ENCODE results near the gene ZNF648.
"Not testable (repeated sequence)": the region's sequence is repeated elsewhere in the genome, so short reads cannot be mapped to it uniquely, and the experiment has no call there.

The ZNF648 gene

DNA sequence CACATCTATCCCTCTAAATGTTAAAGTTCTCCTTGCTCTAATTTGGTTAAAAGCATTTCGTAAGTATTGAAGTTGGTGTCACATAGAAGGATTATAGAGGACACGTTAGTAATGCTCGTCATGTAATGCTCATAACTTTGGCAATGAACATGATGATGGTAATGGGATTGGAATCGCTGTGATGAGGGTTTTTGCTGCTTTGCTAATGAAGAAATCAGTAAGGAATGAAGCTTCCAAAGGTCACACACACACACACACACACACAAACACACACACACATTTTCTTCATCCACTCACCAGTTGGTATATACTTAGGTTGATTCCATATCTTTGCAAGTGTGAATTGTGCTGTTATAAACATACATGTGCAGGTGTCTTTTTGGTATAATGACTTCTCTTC lies 36.8 kb upstream of the ZNF648 start:
- H3K4me3 ChIP-seq (ENCODE audit: low read length) = no peak overlapping the region
- DNase-seq (ENCODE audit: low read depth) = no peak
- TF ChIP-seq, protein P1, sequence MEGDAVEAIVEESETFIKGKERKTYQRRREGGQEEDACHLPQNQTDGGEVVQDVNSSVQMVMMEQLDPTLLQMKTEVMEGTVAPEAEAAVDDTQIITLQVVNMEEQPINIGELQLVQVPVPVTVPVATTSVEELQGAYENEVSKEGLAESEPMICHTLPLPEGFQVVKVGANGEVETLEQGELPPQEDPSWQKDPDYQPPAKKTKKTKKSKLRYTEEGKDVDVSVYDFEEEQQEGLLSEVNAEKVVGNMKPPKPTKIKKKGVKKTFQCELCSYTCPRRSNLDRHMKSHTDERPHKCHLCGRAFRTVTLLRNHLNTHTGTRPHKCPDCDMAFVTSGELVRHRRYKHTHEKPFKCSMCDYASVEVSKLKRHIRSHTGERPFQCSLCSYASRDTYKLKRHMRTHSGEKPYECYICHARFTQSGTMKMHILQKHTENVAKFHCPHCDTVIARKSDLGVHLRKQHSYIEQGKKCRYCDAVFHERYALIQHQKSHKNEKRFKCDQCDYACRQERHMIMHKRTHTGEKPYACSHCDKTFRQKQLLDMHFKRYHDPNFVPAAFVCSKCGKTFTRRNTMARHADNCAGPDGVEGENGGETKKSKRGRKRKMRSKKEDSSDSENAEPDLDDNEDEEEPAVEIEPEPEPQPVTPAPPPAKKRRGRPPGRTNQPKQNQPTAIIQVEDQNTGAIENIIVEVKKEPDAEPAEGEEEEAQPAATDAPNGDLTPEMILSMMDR (IDR thresholded peaks at IDR 0.05; ENCODE audit: insufficient read depth, low read depth, low read length, missing control alignments) = no peak

DNA sequence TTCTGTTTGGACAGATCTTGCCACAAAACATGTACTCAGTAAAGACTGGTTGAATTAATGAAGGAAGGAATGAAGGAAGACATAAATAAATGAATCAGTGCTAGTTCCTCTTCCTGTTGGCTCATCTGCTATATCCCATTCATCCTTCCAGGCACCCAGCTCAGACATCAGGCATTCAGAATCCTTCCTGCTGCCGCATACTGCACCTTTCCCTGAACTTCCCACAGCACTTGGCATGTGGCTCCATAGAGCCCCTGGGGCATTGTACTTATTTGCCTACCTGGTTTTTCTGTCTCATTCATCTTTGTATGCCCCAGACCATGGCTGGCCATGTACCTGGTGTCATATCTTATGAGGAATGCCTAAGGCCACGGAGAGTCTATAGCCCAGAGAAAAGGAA lies 34.4 kb upstream of the ZNF648 start:
- no peak overlapping the region for H3K4me3 ChIP-seq (ENCODE audit: low read length)
- TF ChIP-seq, protein P1 (IDR thresholded peaks at IDR 0.05; ENCODE audit: insufficient read depth, low read depth, low read length, missing control alignments) = no peak
- DNase-seq (ENCODE audit: low read depth) = peak; percentile 80

DNA sequence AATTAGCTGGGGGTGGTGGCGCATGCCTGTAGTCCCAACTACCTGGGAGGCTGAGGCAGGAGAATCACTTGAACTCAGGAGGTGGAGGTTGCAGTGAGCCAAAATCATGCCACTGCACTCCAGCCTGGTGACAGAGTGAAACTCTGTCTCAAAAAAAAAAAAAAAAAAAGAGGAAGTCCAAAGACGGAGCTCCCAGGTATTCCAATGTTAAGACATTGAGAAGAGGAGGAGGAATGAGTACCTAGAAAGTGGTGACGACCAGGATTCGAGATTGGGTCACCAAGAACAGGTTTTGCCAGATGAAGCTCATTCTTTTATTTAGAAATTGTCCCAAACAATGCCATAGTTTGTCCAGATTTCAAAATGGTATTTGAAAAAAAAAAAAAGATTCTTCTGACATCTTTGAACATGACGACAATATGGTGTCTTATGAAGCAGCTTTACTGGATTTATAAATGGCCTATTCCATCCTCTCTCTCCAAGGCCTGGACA lies 33.0 kb upstream of the ZNF648 start:
- H3K4me3 ChIP-seq (ENCODE audit: low read length); DNase-seq (ENCODE audit: low read depth): not testable (repeated sequence)

DNA sequence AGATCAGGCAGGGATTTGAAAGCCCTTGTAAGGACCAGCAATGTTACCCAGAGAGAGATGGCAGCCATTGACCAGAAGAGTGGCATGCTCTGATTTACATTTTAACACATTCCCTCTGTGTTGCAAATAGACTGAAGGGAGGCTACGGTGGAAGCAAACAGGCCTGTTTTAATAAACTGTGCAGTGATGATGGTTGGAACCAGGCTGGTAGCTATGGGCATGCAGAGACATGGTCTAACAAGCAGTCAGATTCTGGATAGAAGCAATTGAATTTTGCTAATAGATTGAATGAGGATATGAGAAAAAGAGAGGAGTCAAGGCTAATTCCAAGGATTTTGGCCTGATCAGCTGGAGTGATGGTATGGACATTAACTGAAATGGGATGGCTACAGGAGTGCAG lies 32.3 kb upstream of the ZNF648 start:
- TF ChIP-seq, protein P1 (IDR thresholded peaks at IDR 0.05; ENCODE audit: insufficient read depth, low read depth, low read length, missing control alignments) = no peak
- no peak overlapping the region for H3K4me3 ChIP-seq (ENCODE audit: low read length)
- peak; percentile 52 for DNase-seq (ENCODE audit: low read depth)

DNA sequence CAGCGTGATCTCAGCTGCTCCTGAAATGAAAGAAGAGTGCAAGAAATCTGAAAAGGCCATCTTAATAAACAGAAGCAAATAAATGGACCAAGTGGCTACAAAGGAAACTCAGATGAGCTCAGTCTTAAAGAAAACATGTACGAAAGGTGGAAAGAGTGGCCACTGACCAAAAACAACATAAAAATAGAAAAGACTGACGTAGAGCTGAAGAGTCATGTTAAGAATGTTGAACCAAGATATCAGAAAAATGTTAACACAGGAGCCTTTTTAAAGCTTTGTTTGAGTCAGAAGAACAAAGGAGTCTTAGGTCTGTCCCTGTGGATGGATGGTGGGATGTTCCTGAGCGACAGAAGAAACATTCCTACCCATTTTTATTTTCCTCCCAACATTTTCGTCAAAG lies 30.8 kb upstream of the ZNF648 start:
- TF ChIP-seq, protein P1 (IDR thresholded peaks at IDR 0.05; ENCODE audit: insufficient read depth, low read depth, low read length, missing control alignments) = no peak
- DNase-seq (ENCODE audit: low read depth) = no peak
- no peak overlapping the region for H3K4me3 ChIP-seq (ENCODE audit: low read length)

DNA sequence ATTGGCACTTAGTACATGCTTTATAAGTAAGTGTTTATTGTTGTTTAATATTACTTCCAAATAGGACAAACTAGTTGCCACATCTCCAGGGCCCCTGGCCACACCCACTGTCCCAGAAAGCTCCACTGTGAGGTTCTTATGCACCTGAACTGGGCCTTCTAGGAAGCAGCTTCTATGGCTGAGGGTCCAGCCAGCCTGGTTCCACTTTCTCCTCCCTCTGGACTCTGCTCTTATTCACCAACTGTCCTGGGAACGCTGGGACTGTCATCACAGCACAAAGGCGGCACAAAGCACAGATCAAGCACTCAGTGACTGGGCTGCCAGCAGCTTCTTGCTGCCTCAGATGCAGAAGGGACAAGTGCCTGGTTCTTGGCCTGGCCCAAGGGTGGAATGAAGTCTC lies 29.6 kb upstream of the ZNF648 start:
- no peak overlapping the region for H3K4me3 ChIP-seq (ENCODE audit: low read length)
- TF ChIP-seq, protein P1 (IDR thresholded peaks at IDR 0.05; ENCODE audit: insufficient read depth, low read depth, low read length, missing control alignments) = no peak
- DNase-seq (ENCODE audit: low read depth) = no peak

DNA sequence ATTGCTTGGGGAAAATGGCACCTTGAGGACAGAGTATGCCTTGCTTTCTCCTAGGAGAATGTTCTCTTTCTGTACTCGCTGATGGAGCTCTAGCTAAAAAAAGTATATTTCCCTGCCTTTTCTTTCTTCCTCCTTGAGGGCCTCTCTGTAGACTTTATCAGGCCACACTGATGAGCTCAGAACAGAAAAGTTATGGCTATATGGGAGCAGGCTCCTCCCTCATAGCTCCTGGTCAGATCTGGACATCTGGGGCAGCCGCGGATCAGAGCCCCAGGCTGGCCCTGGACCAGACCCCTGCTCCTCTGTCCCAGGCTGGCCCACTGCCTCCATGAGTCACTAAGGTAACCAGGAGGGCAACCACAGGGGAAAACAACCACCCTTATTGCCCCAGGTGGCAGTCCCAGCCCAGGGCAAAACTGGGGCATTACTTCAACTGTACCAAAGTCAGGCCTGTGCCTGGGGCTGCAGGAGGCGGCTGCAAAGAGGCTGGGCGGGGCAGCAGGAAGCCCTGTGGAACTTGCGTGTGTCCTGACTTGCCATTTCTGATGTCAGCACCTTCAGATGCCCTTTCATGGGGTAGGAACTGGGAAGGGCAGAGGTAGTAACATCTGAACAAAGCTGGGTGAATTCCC lies 26.3 kb upstream of the ZNF648 start:
- peak; percentile 93 for DNase-seq (ENCODE audit: low read depth)
- TF ChIP-seq, protein P1 (IDR thresholded peaks at IDR 0.05; ENCODE audit: insufficient read depth, low read depth, low read length, missing control alignments) = no peak
- H3K4me3 ChIP-seq (ENCODE audit: low read length) = no peak overlapping the region

All from epithelial cell of esophagus (primary cell).